Esophagus muscularis mucosa (tissue), 4 donors: ENCODE data around the gene ADCY3.

Source experiments
- EP300 ChIP-seq: sonication (generic); formaldehyde crosslinking; IDR thresholded peaks from one replicate; pipeline ENCODE4 v1.6.1; 2017; ENCODE audit warnings: antibody characterized with exemption
- POLR2A ChIP-seq: fragments of 450-650 bp; IDR thresholded peaks from one replicate; pipeline ENCODE4 v1.6.1; 2017; ENCODE audit warnings: antibody characterized with exemption, moderate library complexity, mild to moderate bottlenecking, low read depth
- POLR2AphosphoS5 ChIP-seq, 2 donors: sonication (generic); formaldehyde crosslinking; IDR thresholded peaks; one replicate each; pipeline ENCODE4 v1.6.1; 2017; ENCODE audit warnings: antibody characterized with exemption in 2 of 2
- TF ChIP-seq, protein P1 (sequence below), 3 experiments: fragments of 200-600 bp in 2 of 3; fragments of 450-650 bp in 1 of 3; sonication (generic) in 2 of 3; IDR thresholded peaks; one replicate each; pipeline ENCODE4 v1.5.1; 2017 to 2019; ENCODE audit warnings: antibody characterized with exemption in 3 of 3, mild to moderate bottlenecking in 2 of 3, moderate library complexity in 1 of 3

DNA sequence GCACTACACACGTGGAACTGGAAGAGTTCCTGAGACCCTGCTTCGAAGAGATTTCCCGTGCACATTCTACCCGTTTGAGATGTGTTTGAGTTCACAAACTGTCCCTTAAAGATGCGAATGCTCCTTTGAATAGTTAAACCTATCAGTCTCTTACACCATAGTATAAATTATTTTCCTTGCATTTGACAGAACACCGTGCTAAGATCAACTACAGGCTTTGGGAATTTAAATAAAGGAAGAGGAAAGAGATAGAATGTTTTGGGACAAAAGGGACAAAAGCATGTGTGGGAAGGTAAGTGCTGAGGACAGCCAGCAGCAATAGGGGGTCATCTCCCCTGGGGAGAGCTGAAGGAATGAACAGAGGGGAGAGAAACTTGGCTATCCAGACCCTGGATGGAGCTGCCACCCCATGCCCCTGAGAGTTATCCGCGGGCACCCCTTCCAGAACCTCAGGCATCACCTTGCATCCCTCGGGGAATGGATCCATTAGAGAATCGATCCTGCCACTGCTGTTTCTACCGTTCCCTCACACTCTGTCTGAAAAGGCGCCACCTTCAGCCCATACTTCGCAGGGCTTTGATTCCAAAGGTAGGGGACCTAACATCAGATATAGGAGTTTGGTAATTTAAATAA, 888 bp upstream of the ADCY3 start:
- TF ChIP-seq EP300 (no peak), POLR2A (no peak), POLR2AphosphoS5 (IDR thresholded peaks at IDR 0.05) (no peak)
- TF ChIP-seq, protein P1, sequence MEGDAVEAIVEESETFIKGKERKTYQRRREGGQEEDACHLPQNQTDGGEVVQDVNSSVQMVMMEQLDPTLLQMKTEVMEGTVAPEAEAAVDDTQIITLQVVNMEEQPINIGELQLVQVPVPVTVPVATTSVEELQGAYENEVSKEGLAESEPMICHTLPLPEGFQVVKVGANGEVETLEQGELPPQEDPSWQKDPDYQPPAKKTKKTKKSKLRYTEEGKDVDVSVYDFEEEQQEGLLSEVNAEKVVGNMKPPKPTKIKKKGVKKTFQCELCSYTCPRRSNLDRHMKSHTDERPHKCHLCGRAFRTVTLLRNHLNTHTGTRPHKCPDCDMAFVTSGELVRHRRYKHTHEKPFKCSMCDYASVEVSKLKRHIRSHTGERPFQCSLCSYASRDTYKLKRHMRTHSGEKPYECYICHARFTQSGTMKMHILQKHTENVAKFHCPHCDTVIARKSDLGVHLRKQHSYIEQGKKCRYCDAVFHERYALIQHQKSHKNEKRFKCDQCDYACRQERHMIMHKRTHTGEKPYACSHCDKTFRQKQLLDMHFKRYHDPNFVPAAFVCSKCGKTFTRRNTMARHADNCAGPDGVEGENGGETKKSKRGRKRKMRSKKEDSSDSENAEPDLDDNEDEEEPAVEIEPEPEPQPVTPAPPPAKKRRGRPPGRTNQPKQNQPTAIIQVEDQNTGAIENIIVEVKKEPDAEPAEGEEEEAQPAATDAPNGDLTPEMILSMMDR (IDR thresholded peaks at IDR 0.05): no peak
